NCI-H345 (cell line): ENCODE results near the gene CFAP52.
A peak's percentile ranks its signal among the peaks of the same experiment; 100 is the strongest.
"Not testable (repeated sequence)": the region's sequence is repeated elsewhere in the genome, so short reads cannot be mapped to it uniquely, and the experiment has no call there.

Experiments
- DNase-seq: peaks from one replicate; lab custom pipeline; 2025; lab: John Stamatoyannopoulos, UW

The CFAP52 gene

GRCh38 chr17:9576521-9577372 is at the start of gene CFAP52:
TSS of gene CFAP52 (plus strand) at chr17:9576642. CDS start at chr17:9576696, 54 bp downstream.
- peak; percentile 76 for DNase-seq

DNA sequence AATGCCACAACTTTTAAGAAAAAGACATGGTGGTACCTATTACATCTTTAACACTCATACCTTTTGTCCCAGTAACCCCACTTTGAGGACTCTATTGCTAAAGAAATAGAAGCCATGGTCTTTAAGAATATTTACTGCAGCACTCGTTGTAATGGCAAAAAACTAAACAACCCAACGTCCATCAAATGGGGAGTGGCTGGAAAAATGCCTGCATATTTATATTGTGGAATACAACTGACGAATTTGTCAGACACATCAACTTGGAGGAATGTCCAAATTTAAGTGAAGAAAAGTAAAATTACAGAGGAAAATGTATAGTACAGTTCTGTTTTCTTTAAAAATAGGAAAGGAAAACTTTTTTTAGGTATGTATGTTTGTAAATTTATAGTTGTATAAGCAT is 48.7 kb upstream of the CFAP52 start:
- DNase-seq: no peak

DNA sequence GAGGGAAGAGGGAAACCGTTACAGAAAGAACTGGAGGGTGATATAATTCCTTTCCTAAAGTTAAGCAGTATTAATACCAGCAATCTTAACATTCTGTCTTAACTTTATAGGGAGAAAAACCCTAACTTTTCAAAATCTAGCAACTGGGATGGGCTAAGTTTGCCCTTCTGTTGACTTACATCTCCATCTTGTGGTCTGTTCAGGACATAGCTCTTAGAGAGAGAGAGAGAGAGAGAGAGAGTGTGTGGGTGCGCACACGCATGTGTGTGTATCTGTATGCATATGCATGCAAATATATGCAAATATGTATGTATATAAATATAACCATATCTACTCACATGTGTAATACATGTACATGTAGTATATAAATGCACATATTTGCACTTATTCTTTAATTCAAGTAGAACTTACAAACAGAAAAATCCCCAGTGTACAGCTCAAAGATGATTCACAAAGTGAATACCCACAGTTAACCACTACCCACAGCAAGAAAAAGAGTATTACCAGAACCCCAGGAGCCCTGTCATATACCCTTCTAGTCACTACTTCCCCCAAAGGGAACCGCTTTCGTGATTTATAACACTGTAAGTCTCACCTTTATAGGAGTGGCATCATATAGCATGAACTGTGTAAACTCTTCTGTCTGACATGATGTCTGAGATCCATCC is 47.3 kb upstream of the CFAP52 start:
- no peak for DNase-seq

DNA sequence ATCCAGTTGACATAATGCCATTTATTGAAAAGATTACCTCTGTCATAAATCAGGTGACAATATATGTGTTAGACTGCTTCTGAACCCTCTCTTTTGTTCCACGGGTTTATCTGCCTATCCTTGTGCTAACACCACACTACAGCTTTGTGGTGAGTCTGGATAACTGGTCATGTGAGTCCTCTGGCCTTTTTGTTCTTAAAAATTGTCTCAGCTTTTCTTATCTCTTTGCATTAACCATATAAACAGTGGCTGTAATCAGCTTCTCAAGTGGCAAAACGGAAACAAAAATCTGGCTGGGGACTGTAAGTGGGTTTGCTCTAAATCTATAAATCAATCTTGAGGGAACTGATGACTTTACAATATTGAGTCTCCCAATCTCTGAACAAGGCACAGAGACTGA is 45.4 kb upstream of the CFAP52 start:
- no peak for DNase-seq

- no peak for DNase-seq
Observed at GRCh38 chr17:9532715-9533114, 43.7 kb upstream of the CFAP52 start.

DNA sequence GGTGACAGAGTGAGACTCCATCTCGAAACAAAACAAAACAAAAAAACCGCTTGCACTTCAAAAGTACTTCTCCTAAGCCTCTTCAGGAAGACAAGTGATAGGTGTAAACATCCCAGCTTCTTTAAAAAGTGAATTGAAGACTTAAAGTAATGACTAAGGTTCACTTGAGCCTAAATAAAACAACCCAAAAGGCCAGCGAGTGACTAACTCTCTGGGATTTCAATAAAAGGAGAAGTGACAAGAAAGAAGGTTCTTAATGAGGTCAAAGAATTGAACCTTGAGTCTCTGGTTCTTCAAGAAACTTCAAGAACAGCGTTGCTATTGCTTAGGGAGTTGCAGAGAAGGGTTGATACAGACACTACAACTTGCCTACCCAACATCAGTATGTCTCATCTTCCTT is 43.0 kb upstream of the CFAP52 start:
- no peak for DNase-seq

- no peak for DNase-seq
Observed at GRCh38 chr17:9536061-9536460, 40.4 kb upstream of the CFAP52 start.

- DNase-seq: no peak
Observed at GRCh38 chr17:9537177-9537776, 39.2 kb upstream of the CFAP52 start.

- no peak for DNase-seq
Observed at GRCh38 chr17:9538626-9539025, 37.8 kb upstream of the CFAP52 start.

DNA sequence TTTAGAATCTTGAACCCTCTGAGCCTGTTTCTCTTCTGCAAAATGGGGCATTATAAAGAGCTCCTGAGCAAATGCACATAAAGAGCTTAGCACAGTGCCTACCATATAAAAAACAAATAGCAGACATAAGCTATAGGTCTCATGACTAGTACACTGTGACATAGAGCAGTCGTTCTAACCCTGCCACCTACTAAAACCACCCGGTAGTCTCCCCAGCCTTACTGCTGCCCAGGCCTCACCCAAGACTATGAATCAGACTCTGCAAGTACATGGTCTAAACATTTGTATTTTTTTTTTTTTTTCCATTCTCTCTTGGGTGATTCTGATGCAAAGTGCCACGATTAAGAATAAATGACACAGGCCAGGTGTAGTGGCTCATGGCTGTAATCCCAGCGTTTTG is 34.7 kb upstream of the CFAP52 start:
- no peak for DNase-seq

GRCh38 chr17:9544221-9544620 is 32.2 kb upstream of the CFAP52 start:
- DNase-seq: no peak

GRCh38 chr17:9549215-9549614 is 27.2 kb upstream of the CFAP52 start:
- DNase-seq: no peak

DNA sequence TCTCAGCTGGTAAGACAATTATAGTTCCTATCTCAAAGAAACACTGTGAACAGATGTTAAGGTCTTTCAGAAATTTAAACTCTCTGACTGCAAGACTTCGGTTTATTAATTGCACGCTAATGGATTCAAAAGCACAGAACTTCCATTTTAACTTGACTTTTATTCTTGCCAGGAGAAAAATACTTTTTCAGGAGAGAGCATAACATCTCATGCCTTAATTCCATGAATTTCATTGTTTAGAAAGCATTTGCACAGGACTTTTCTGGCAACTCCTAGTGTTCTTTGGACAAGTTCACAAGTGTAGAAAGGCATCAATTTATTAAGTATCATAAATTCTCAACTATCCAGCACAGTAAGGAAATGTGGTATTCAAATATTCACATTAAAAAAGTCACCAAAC is 23.3 kb upstream of the CFAP52 start:
- DNase-seq: no peak

DNA sequence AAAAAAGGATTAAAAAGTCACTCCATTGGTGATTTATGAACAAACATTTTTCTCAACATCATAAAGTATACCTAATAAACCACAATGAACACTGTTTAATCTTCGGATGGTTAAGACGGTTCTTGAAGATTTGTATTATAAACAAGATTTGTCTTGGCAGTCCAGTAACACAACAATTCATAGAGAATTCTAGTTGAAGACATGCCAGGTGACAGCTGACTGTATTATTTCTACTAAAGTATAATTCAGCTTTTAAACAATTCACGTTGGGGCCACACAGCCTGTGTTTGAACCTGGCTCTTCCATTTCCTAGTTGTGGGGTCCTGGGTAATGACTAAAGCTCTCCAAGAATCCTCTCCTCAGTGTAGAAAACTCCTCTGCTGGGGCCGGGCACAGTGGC is 22.8 kb upstream of the CFAP52 start:
- no peak for DNase-seq

DNA sequence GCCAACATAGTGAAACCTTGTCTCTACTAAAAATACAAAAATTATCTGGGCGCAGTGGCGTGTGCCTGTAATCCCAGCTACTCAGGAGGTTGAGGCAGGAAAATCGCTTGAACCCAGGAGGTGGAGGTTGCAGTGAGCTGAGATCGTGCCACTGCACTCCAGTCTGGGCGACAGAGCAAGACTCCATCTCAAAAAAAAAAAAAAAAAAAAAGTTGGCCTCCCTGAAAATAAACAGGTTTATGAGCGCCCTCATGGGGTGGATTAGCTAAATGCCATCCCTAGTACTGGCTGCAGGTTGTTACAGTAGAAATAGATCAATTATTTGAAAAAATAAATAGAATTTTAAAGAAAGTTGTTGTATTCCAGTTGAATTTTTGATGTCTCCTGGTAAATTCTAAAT is 21.7 kb upstream of the CFAP52 start:
- peak; percentile 1 for DNase-seq

GRCh38 chr17:9557161-9557755 is 19.2 kb upstream of the CFAP52 start:
- no peak for DNase-seq

DNA sequence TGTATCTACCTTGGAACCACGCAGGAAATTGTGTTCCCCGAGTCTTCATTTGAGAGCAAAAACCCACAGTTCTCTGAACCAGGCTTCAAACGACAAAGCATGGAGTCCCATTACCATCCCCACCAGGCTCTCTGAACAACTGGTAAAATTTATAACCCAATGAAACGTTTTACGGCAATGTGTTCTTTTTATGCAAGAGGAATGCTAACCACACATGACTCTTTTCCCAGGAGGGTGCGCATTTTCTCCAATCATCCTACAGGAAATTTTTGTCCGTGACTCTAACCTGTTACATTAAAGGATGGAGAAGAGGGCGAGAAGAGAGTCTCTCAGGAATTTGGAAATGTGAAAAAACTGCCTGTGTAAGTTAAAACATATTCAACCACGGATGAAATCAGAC is 18.6 kb upstream of the CFAP52 start:
- DNase-seq: no peak

DNA sequence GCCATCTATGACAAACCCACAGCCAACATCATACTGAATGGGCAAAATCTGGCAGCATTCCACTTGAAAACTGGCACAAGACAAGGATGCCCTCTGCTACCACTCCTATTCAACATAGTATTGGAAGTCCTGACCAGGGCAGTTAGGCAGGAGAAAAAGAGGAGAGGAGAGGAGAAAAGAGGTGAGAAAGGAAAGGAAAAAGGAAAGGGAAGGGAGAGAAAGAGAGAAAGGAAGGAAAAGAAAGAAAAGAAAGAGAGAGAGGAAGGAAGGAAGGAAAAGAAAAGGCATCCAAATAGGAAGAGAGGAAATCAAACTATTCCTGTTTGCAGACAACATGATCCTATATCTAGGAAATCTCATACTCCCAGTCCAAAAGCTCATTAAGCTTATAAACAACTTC is 12.3 kb upstream of the CFAP52 start:
- no peak for DNase-seq

DNA sequence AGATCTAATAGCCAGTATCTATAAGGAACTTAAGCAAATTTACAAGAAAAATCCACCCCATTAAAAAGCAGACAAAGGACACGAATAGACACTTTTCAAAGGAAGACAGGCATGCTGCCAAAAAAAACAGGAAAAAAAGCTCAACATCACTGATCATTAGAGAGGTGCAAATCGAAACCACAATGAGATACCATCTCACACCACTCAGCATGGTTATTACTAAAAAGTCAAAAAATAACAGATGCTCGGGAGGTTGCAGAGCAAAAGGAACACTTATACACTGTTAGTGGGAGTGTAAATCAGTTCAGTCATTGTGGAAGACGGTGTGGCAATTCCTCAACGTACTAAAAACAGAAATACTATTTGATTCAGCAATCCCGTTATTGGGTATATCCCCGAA is 10.4 kb upstream of the CFAP52 start:
- DNase-seq: no peak

GRCh38 chr17:9566739-9567138 is 9.7 kb upstream of the CFAP52 start:
- not testable (repeated sequence) for DNase-seq

DNA sequence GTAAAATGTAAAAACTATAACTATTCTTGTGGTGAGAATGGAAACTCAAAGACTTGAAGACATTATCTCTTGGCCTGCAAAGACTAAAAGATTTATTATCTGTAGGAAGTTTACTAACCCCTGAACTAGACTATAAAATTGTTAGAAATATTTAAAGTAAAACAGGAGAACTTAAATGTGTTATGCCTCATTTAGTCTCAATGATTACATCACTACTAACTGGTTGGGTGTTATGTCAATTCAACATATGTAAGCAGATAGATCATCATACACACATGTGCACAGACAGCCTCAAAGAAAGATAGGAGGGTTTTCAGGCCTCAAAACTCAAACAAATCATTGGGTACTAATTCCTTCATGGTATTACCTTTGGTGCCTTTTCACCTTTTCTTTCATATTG is 8.4 kb upstream of the CFAP52 start:
- DNase-seq: no peak

- no peak for DNase-seq
Observed at GRCh38 chr17:9568957-9569588, 7.4 kb upstream of the CFAP52 start.
